Central memory CD4-positive, alpha-beta T cell (primary cell): ENCODE data around the gene CCDC150.
"Not testable (repeated sequence)": the region's sequence is repeated elsewhere in the genome, so short reads cannot be mapped to it uniquely, and the experiment has no call there.

Experiments used
- DNase-seq: peaks from one replicate; pipeline ENCODE4 v3.0.0; 2022

CCDC150 gene

GRCh38 chr2:196638765-196639164 is 750 bp upstream of the CCDC150 start:
- DNase-seq: no peak

GRCh38 chr2:196640031-196640548 is 575 bp downstream of the CCDC150 start:
- DNase-seq: no peak

GRCh38 chr2:196649202-196649601 is 9.7 kb downstream of the CCDC150 start:
- DNase-seq: no peak

GRCh38 chr2:196651387-196652094 is 12.0 kb downstream of the CCDC150 start:
- no peak for DNase-seq

- DNase-seq: no peak
Observed at GRCh38 chr2:196652869-196653268, 13.4 kb downstream of the CCDC150 start.

- DNase-seq: no peak
Observed at GRCh38 chr2:196653843-196654242, 14.3 kb downstream of the CCDC150 start.

GRCh38 chr2:196655761-196656160 is 16.2 kb downstream of the CCDC150 start:
- DNase-seq: no peak

- DNase-seq: no peak
Observed at GRCh38 chr2:196657333-196657732, 17.8 kb downstream of the CCDC150 start.

- no peak for DNase-seq
Observed at GRCh38 chr2:196659844-196660243, 20.3 kb downstream of the CCDC150 start.

- no peak for DNase-seq
Observed at GRCh38 chr2:196660244-196660643, 20.7 kb downstream of the CCDC150 start.

- DNase-seq: no peak
Observed at GRCh38 chr2:196670342-196670741, 30.8 kb downstream of the CCDC150 start.

GRCh38 chr2:196675963-196676362 is 36.4 kb downstream of the CCDC150 start:
- DNase-seq: no peak

GRCh38 chr2:196677404-196677803 is 37.9 kb downstream of the CCDC150 start:
- no peak for DNase-seq

- no peak for DNase-seq
Observed at GRCh38 chr2:196679368-196679767, 39.9 kb downstream of the CCDC150 start.

GRCh38 chr2:196681510-196681909 is 42.0 kb downstream of the CCDC150 start:
- DNase-seq: no peak

GRCh38 chr2:196685792-196686191 is 46.3 kb downstream of the CCDC150 start:
- no peak for DNase-seq

- DNase-seq: not testable (repeated sequence)
Observed at GRCh38 chr2:196686737-196687136, 47.2 kb downstream of the CCDC150 start.

- DNase-seq: no peak
Observed at GRCh38 chr2:196696423-196697079, 57.0 kb downstream of the CCDC150 start.

GRCh38 chr2:196697825-196698224 is 58.3 kb downstream of the CCDC150 start:
- DNase-seq: no peak

- no peak for DNase-seq
Observed at GRCh38 chr2:196702641-196703040, 63.1 kb downstream of the CCDC150 start.

GRCh38 chr2:196703695-196704094 is 64.2 kb downstream of the CCDC150 start:
- DNase-seq: no peak

- not testable (repeated sequence) for DNase-seq
Observed at GRCh38 chr2:196710056-196710455, 70.5 kb downstream of the CCDC150 start.

- no peak for DNase-seq
Observed at GRCh38 chr2:196711625-196712024, 72.1 kb downstream of the CCDC150 start.

- no peak for DNase-seq
Observed at GRCh38 chr2:196712867-196713266, 73.4 kb downstream of the CCDC150 start.
